ENCODE data around the gene COL28A1. TPM values are rescaled to one million over a fixed set of nuclear protein-coding genes. Genes with fewer than 3 reads are reported as not detected.
"Not testable (repeated sequence)": the region's sequence is repeated elsewhere in the genome, so short reads cannot be mapped to it uniquely, and the experiment has no call there.

COL28A1 gene
- polyA plus RNA-seq, 1 donor from 2014 or later: not detected

GRCh38 chr7:7566651-7567611 lies 31.3 kb upstream of the COL28A1 start, which contains the start of gene MIOS:
TSS of gene MIOS (plus strand) at chr7:7566884. CDS start at chr7:7572476, 5,592 bp downstream.
- Mint-ChIP-seq H3K4me1 (peaks cover 25 to 36% (median 33%) of the 10 kb centered on the region in 3 donors), H3K36me3 (no peaks in the 10 kb centered on the region), H3K27me3 (no peaks in the 10 kb centered on the region), H3K9me3 (no peaks in the 10 kb centered on the region), H3K4me3 (peak within 1 kb of the TSS; percentile 77 to 95 (median 89)), H3K27ac (peak within 1 kb of the TSS; percentile 94 to 96 (median 96))

GRCh38 chr7:7565746-7566650 lies 30.3 kb upstream of the COL28A1 start:
- Mint-ChIP-seq H3K27me3 (no peaks in the 10 kb centered on the region), H3K9me3 (peaks cover 0 to 2% (median 0%) of the 10 kb centered on the region in 3 donors), H3K27ac (no peak overlapping the region), H3K4me1 (peaks cover 25 to 36% (median 33%) of the 10 kb centered on the region in 3 donors), H3K4me3 (no peak overlapping the region), H3K36me3 (no peaks in the 10 kb centered on the region)

GRCh38 chr7:7565018-7565680 lies 29.5 kb upstream of the COL28A1 start:
- H3K27ac Mint-ChIP-seq: no peak overlapping the region
- no peaks in the 10 kb centered on the region for H3K27me3 Mint-ChIP-seq
- H3K4me3 Mint-ChIP-seq: no peak overlapping the region
- peaks cover 0 to 4% (median 0%) of the 10 kb centered on the region in 3 donors for H3K9me3 Mint-ChIP-seq
- peaks cover 17 to 28% (median 27%) of the 10 kb centered on the region in 3 donors for H3K4me1 Mint-ChIP-seq
- no peaks in the 10 kb centered on the region for H3K36me3 Mint-ChIP-seq

- no peaks in the 10 kb centered on the region for H3K36me3 Mint-ChIP-seq
- H3K27me3 Mint-ChIP-seq: no peaks in the 10 kb centered on the region
- peaks cover 10 to 20% (median 19%) of the 10 kb centered on the region in 3 donors for H3K4me1 Mint-ChIP-seq
- H3K4me3 Mint-ChIP-seq: no peak overlapping the region
- no peak overlapping the region for H3K27ac Mint-ChIP-seq
- H3K9me3 Mint-ChIP-seq: peaks cover 0 to 5% (median 0%) of the 10 kb centered on the region in 3 donors
Measured at GRCh38 chr7:7564323-7564780, 28.7 kb upstream of the COL28A1 start.

- peak overlapping the region in 1 of 4 donors; percentile 77 for H3K4me3 Mint-ChIP-seq
- H3K9me3 Mint-ChIP-seq: peaks cover 0 to 5% (median 1%) of the 10 kb centered on the region in 3 donors
- peaks cover 7 to 15% (median 14%) of the 10 kb centered on the region in 3 donors for H3K4me1 Mint-ChIP-seq
- H3K27ac Mint-ChIP-seq: no peak overlapping the region
- no peaks in the 10 kb centered on the region for H3K27me3 Mint-ChIP-seq
- H3K36me3 Mint-ChIP-seq: peaks cover 3% of the 10 kb centered on the region
Measured at GRCh38 chr7:7563813-7564212, 28.1 kb upstream of the COL28A1 start.

- no peaks in the 10 kb centered on the region for H3K27me3 Mint-ChIP-seq
- peaks cover 9% of the 10 kb centered on the region for H3K36me3 Mint-ChIP-seq
- peak overlapping the region in 1 of 3 donors; percentile 20 for H3K27ac Mint-ChIP-seq
- H3K4me3 Mint-ChIP-seq: peak overlapping the region in 1 of 4 donors; percentile 77
- peaks cover 4 to 10% (median 10%) of the 10 kb centered on the region in 3 donors for H3K4me1 Mint-ChIP-seq
- peaks cover 0 to 7% (median 5%) of the 10 kb centered on the region in 3 donors for H3K9me3 Mint-ChIP-seq
Measured at GRCh38 chr7:7563269-7563668, 27.6 kb upstream of the COL28A1 start.

GRCh38 chr7:7562736-7563135 lies 27.1 kb upstream of the COL28A1 start:
- Mint-ChIP-seq H3K9me3 (peaks cover 2 to 10% (median 8%) of the 10 kb centered on the region in 3 donors), H3K4me3 (no peak overlapping the region)

GRCh38 chr7:7561591-7561990 lies 25.9 kb upstream of the COL28A1 start:
- Mint-ChIP-seq H3K27ac (peak overlapping the region in 1 of 3 donors; percentile 3), H3K36me3 (peaks cover 15% of the 10 kb centered on the region), H3K9me3 (peaks cover 2 to 11% (median 8%) of the 10 kb centered on the region in 3 donors)
- H3K4me1 Mint-ChIP-seq, H3K4me3 Mint-ChIP-seq, H3K27me3 Mint-ChIP-seq: not testable (repeated sequence)

More at GRCh38 chr7:7562736-7563135, 27.1 kb upstream of the COL28A1 start:
- Mint-ChIP-seq H3K36me3 (peaks cover 12% of the 10 kb centered on the region), H3K27ac (no peak overlapping the region), H3K27me3 (peaks cover under 1% of the 10 kb centered on the region), H3K4me1 (peaks cover 0 to 5% (median 4%) of the 10 kb centered on the region in 3 donors)

- Mint-ChIP-seq H3K36me3 (peaks cover 18% of the 10 kb centered on the region), H3K4me1 (no peaks in the 10 kb centered on the region), H3K27me3 (peaks cover 7% of the 10 kb centered on the region), H3K9me3 (peaks cover 2 to 11% (median 8%) of the 10 kb centered on the region in 3 donors), H3K27ac (no peak overlapping the region), H3K4me3 (no peak overlapping the region)
Measured at GRCh38 chr7:7557252-7557651, 21.6 kb upstream of the COL28A1 start.

- H3K27ac Mint-ChIP-seq: peak overlapping the region in 1 of 3 donors; percentile 20
Measured at GRCh38 chr7:7556852-7557251, 21.2 kb upstream of the COL28A1 start.

GRCh38 chr7:7554649-7555575 lies 19.2 kb upstream of the COL28A1 start:
- H3K36me3 Mint-ChIP-seq: peaks cover 20% of the 10 kb centered on the region
- H3K4me3 Mint-ChIP-seq: no peak overlapping the region
- H3K9me3 Mint-ChIP-seq: peaks cover 2 to 8% (median 6%) of the 10 kb centered on the region in 3 donors
- H3K4me1 Mint-ChIP-seq: no peaks in the 10 kb centered on the region
- H3K27ac Mint-ChIP-seq: no peak overlapping the region
- H3K27me3 Mint-ChIP-seq: peaks cover 7% of the 10 kb centered on the region

More at GRCh38 chr7:7556852-7557251, 21.2 kb upstream of the COL28A1 start:
- peaks cover 18% of the 10 kb centered on the region for H3K36me3 Mint-ChIP-seq
- H3K4me1 Mint-ChIP-seq: no peaks in the 10 kb centered on the region
- H3K4me3 Mint-ChIP-seq: no peak overlapping the region
- H3K27me3 Mint-ChIP-seq: peaks cover 7% of the 10 kb centered on the region
- peaks cover 2 to 11% (median 8%) of the 10 kb centered on the region in 3 donors for H3K9me3 Mint-ChIP-seq

- Mint-ChIP-seq H3K4me1 (no peaks in the 10 kb centered on the region), H3K4me3 (no peak overlapping the region), H3K27ac (no peak overlapping the region)
Measured at GRCh38 chr7:7554021-7554432, 18.4 kb upstream of the COL28A1 start.

GRCh38 chr7:7553386-7553785 lies 17.7 kb upstream of the COL28A1 start:
- Mint-ChIP-seq H3K27me3 (peaks cover 7% of the 10 kb centered on the region), H3K9me3 (peaks cover 2 to 6% (median 2%) of the 10 kb centered on the region in 3 donors), H3K4me1 (no peaks in the 10 kb centered on the region), H3K36me3 (peaks cover 13% of the 10 kb centered on the region), H3K27ac (no peak overlapping the region), H3K4me3 (no peak overlapping the region)

More at GRCh38 chr7:7554021-7554432, 18.4 kb upstream of the COL28A1 start:
- Mint-ChIP-seq H3K9me3 (peaks cover 2 to 8% (median 6%) of the 10 kb centered on the region in 3 donors), H3K36me3 (peaks cover 18% of the 10 kb centered on the region), H3K27me3 (peaks cover 7% of the 10 kb centered on the region)
